Right lobe of liver (tissue), 4 donors: ENCODE measurements around the gene KIF2A.

Experiments
- POLR2A ChIP-seq: fragments of 450-650 bp; IDR thresholded peaks from one replicate; pipeline ENCODE4 v1.6.1; 2017; ENCODE audit warnings: antibody characterized with exemption, mild to moderate bottlenecking
- TF ChIP-seq, protein P1 (sequence below), 4 donors: fragments of 200-600 bp in 3 of 4; fragments of 450-650 bp in 1 of 4; IDR thresholded peaks; one replicate each; pipeline versions ENCODE4 v1.5.1 to v1.8.0; 2016 to 2022; ENCODE audit warnings: antibody characterized with exemption in 4 of 4, mild to moderate bottlenecking in 2 of 4
- donor health status: DM: no; HTN: no; CAD: no.
- donor health status: DM: no; HTN: no; CAD: no.
- donor health status: DM: no; HTN: yes; CAD: no.

DNA sequence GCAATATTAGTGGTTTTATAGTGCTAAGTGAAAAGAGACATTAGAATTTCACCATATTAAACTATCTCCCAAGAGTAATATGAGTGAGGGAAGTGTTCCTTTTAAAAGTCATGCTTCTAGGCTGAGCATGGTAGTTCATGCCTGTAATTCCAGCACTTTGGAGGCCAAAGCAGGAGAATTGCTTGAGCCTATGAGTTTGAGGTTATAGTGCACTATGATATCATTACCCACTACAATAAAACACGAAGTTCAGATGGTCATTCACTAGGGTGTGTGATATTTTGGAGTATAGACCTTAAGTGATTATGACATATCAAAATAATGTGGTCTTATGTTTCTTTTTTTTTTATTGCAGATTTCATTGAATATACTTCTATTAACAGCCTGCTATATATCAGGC, 6.7 kb downstream of the KIF2A start:
- TF ChIP-seq, protein P1, sequence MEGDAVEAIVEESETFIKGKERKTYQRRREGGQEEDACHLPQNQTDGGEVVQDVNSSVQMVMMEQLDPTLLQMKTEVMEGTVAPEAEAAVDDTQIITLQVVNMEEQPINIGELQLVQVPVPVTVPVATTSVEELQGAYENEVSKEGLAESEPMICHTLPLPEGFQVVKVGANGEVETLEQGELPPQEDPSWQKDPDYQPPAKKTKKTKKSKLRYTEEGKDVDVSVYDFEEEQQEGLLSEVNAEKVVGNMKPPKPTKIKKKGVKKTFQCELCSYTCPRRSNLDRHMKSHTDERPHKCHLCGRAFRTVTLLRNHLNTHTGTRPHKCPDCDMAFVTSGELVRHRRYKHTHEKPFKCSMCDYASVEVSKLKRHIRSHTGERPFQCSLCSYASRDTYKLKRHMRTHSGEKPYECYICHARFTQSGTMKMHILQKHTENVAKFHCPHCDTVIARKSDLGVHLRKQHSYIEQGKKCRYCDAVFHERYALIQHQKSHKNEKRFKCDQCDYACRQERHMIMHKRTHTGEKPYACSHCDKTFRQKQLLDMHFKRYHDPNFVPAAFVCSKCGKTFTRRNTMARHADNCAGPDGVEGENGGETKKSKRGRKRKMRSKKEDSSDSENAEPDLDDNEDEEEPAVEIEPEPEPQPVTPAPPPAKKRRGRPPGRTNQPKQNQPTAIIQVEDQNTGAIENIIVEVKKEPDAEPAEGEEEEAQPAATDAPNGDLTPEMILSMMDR (IDR thresholded peaks at IDR 0.05), result no peak
- no peak for TF ChIP-seq POLR2A
